ENCODE measurements around the gene PPFIA2.
A peak's percentile ranks its signal among the peaks of the same experiment; 100 is the strongest.
"Not testable (repeated sequence)": the region's sequence is repeated elsewhere in the genome, so short reads cannot be mapped to it uniquely, and the experiment has no call there.

The PPFIA2 gene

GRCh38 chr12:81668475-81668874 lies 90.7 kb downstream of the PPFIA2 start:
- no peak overlapping the region for H3K27ac ChIP-seq (ENCODE audit: low read depth, low read length, poor library complexity, severe bottlenecking)
- H2AFZ ChIP-seq (ENCODE audit: low read length): no peak overlapping the region
- no peaks in the 10 kb centered on the region for H3K4me1 ChIP-seq (ENCODE audit: insufficient read depth, low read length, severe bottlenecking)
- no peak overlapping the region for H3K4me3 ChIP-seq (ENCODE audit: low read depth, low read length, poor library complexity, severe bottlenecking)
- no peaks in the 10 kb centered on the region for H3K79me2 ChIP-seq (ENCODE audit: insufficient read depth, low read length)
- H3K4me2 ChIP-seq (ENCODE audit: low read length): no peak overlapping the region
- H3K27me3 ChIP-seq (ENCODE audit: insufficient read depth, low read length): no peaks in the 10 kb centered on the region
- no peaks in the 10 kb centered on the region for H3K9me3 ChIP-seq (ENCODE audit: low read length)
- no peak overlapping the region for H3K9ac ChIP-seq (ENCODE audit: low read length)
- H4K20me1 ChIP-seq (ENCODE audit: insufficient read depth, low read length): no peaks in the 10 kb centered on the region
- TF ChIP-seq, protein P1, sequence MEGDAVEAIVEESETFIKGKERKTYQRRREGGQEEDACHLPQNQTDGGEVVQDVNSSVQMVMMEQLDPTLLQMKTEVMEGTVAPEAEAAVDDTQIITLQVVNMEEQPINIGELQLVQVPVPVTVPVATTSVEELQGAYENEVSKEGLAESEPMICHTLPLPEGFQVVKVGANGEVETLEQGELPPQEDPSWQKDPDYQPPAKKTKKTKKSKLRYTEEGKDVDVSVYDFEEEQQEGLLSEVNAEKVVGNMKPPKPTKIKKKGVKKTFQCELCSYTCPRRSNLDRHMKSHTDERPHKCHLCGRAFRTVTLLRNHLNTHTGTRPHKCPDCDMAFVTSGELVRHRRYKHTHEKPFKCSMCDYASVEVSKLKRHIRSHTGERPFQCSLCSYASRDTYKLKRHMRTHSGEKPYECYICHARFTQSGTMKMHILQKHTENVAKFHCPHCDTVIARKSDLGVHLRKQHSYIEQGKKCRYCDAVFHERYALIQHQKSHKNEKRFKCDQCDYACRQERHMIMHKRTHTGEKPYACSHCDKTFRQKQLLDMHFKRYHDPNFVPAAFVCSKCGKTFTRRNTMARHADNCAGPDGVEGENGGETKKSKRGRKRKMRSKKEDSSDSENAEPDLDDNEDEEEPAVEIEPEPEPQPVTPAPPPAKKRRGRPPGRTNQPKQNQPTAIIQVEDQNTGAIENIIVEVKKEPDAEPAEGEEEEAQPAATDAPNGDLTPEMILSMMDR (IDR thresholded peaks at IDR 0.05; ENCODE audit: low read length): no peak
- TF ChIP-seq EZH2 (IDR thresholded peaks at IDR 0.05; ENCODE audit: borderline replicate concordance, low read length): no peak
- no peaks in the 10 kb centered on the region for H3K9me2 ChIP-seq (ENCODE audit: low read depth, low read length)
- H3F3A ChIP-seq (ENCODE audit: insufficient read depth, low read length): no peaks in the 10 kb centered on the region
- H3K36me3 ChIP-seq (ENCODE audit: insufficient read depth, low read length): no peaks in the 10 kb centered on the region

GRCh38 chr12:81659310-81659709 lies 99.8 kb downstream of the PPFIA2 start:
- H3K4me3 ChIP-seq (ENCODE audit: low read depth, low read length, poor library complexity, severe bottlenecking); H3K9me3 ChIP-seq (ENCODE audit: low read length); H3K36me3 ChIP-seq (ENCODE audit: insufficient read depth, low read length); H3K9ac ChIP-seq (ENCODE audit: low read length); H3K4me2 ChIP-seq (ENCODE audit: low read length); H3F3A ChIP-seq (ENCODE audit: insufficient read depth, low read length); H3K27me3 ChIP-seq (ENCODE audit: insufficient read depth, low read length); H3K4me1 ChIP-seq (ENCODE audit: insufficient read depth, low read length, severe bottlenecking); H4K20me1 ChIP-seq (ENCODE audit: insufficient read depth, low read length); H3K27ac ChIP-seq (ENCODE audit: low read depth, low read length, poor library complexity, severe bottlenecking); H2AFZ ChIP-seq (ENCODE audit: low read length); H3K9me2 ChIP-seq (ENCODE audit: low read depth, low read length); H3K79me2 ChIP-seq (ENCODE audit: insufficient read depth, low read length): not testable (repeated sequence)

GRCh38 chr12:81644503-81644902 lies 114.6 kb downstream of the PPFIA2 start:
- no peaks in the 10 kb centered on the region for H4K20me1 ChIP-seq (ENCODE audit: insufficient read depth, low read length)
- no peak overlapping the region for H3K4me2 ChIP-seq (ENCODE audit: low read length)
- H3K4me3 ChIP-seq (ENCODE audit: low read depth, low read length, poor library complexity, severe bottlenecking): no peak overlapping the region
- H3K9ac ChIP-seq (ENCODE audit: low read length): no peak overlapping the region
- no peak overlapping the region for H3K27ac ChIP-seq (ENCODE audit: low read depth, low read length, poor library complexity, severe bottlenecking)
- H3K4me1 ChIP-seq (ENCODE audit: insufficient read depth, low read length, severe bottlenecking): no peaks in the 10 kb centered on the region
- H2AFZ ChIP-seq (ENCODE audit: low read length): no peak overlapping the region
- TF ChIP-seq, protein P1 (IDR thresholded peaks at IDR 0.05; ENCODE audit: low read length): peak; percentile 46
- TF ChIP-seq EZH2 (IDR thresholded peaks at IDR 0.05; ENCODE audit: borderline replicate concordance, low read length): no peak
- H3K79me2 ChIP-seq (ENCODE audit: insufficient read depth, low read length): no peaks in the 10 kb centered on the region
- H3F3A ChIP-seq (ENCODE audit: insufficient read depth, low read length): no peaks in the 10 kb centered on the region
- H3K36me3 ChIP-seq (ENCODE audit: insufficient read depth, low read length): no peaks in the 10 kb centered on the region
- H3K9me3 ChIP-seq (ENCODE audit: low read length): no peaks in the 10 kb centered on the region
- no peaks in the 10 kb centered on the region for H3K9me2 ChIP-seq (ENCODE audit: low read depth, low read length)
- no peaks in the 10 kb centered on the region for H3K27me3 ChIP-seq (ENCODE audit: insufficient read depth, low read length)

DNA sequence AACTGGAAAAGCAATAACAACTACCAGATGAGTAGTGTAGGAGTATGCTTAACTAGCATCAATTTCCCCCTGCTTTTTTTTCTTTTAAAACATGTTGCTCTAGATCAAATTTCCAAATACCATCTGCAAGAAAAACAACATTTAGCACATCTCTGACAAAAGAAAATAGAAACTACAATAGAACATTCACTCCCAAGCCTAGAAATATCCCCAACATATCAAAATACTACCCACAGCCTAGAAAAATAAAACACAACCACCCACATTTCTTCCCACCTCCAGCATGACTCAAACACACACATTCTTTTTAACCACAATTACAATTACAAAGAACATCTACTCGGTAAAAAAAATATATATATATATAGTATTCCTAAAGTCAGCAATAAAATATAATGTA lies 120.0 kb downstream of the PPFIA2 start:
- Histone ChIP-seq H3F3A (ENCODE audit: insufficient read depth, low read length) (no peaks in the 10 kb centered on the region), H3K4me2 (ENCODE audit: low read length) (no peak overlapping the region), H2AFZ (ENCODE audit: low read length) (no peak overlapping the region), H3K27me3 (ENCODE audit: insufficient read depth, low read length) (no peaks in the 10 kb centered on the region), H3K4me3 (ENCODE audit: low read depth, low read length, poor library complexity, severe bottlenecking) (no peak overlapping the region), H3K9ac (ENCODE audit: low read length) (no peak overlapping the region), H3K36me3 (ENCODE audit: insufficient read depth, low read length) (no peaks in the 10 kb centered on the region), H3K4me1 (ENCODE audit: insufficient read depth, low read length, severe bottlenecking) (no peaks in the 10 kb centered on the region), H3K27ac (ENCODE audit: low read depth, low read length, poor library complexity, severe bottlenecking) (no peak overlapping the region), H3K79me2 (ENCODE audit: insufficient read depth, low read length) (no peaks in the 10 kb centered on the region), H4K20me1 (ENCODE audit: insufficient read depth, low read length) (no peaks in the 10 kb centered on the region), H3K9me3 (ENCODE audit: low read length) (no peaks in the 10 kb centered on the region), H3K9me2 (ENCODE audit: low read depth, low read length) (no peaks in the 10 kb centered on the region)
- TF ChIP-seq, protein P1 (IDR thresholded peaks at IDR 0.05; ENCODE audit: low read length): no peak
- no peak for TF ChIP-seq EZH2 (IDR thresholded peaks at IDR 0.05; ENCODE audit: borderline replicate concordance, low read length)
